OCI-LY7 (cell line): ENCODE results near the gene POLA1. TPM values are rescaled to one million over a fixed set of nuclear protein-coding genes. Genes with fewer than 3 reads are reported as not detected.
A peak's percentile ranks its signal among the peaks of the same experiment; 100 is the strongest.

Experiments
- BruUV-seq: library from RNA; stranded (reverse); fragments of 400-500 nt; replicated peaks from 2 replicates; lab custom pipeline; 2021; lab: Mats Ljungman, UMichigan
- CTCF ChIA-PET: fragments of 300-600 bp; sonication (Branson Sonifier 250); formaldehyde crosslinking; loops from one replicate; lab custom pipeline; 2022; ENCODE audit warnings: antibody characterized with exemption; ENCODE audit not compliant: unreplicated experiment; lab: Charles Lee
- POLR2A ChIA-PET: fragments of 300-600 bp; sonication (Branson Sonifier 250); formaldehyde crosslinking; loops from one replicate; lab custom pipeline; 2022; ENCODE audit warnings: antibody characterized with exemption; lab: Charles Lee
- DNase-seq: peaks from one replicate; pipeline ENCODE4 v3.0.0-alpha.2; 2015; ENCODE audit warnings: low spot score
- H2AFZ ChIP-seq: fragments of 200-600 bp; sonication (generic), shearing (Covaris generic); 2 replicates; pipeline ENCODE4 v1.6.1; 2014; ENCODE audit warnings: mild to moderate bottlenecking, antibody characterized with exemption, low read length, moderate library complexity
- H3K27ac ChIP-seq: fragments of 200-600 bp; sonication (generic); 2 replicates; pipeline ENCODE4 v1.5.1; 2014; ENCODE audit warnings: mixed run types, low read depth, mild to moderate bottlenecking, moderate library complexity, low read length, inconsistent platforms; ENCODE audit not compliant: poor library complexity, severe bottlenecking
- H3K36me3 ChIP-seq: fragments of 200-600 bp; sonication (generic); 2 replicates; pipeline ENCODE4 v1.6.1; 2014; ENCODE audit warnings: mild to moderate bottlenecking, antibody characterized with exemption, low read length, moderate library complexity, mixed read lengths; ENCODE audit not compliant: insufficient read depth
- H3K4me1 ChIP-seq: fragments of 200-600 bp; sonication (generic); 2 replicates; pipeline ENCODE4 v1.5.1; 2014; ENCODE audit warnings: mild to moderate bottlenecking, low read length; ENCODE audit not compliant: insufficient read depth, poor library complexity, severe bottlenecking
- H3K4me2 ChIP-seq: fragments of 200-600 bp; sonication (generic); 2 replicates; pipeline ENCODE4 v1.6.1; 2014; ENCODE audit warnings: mild to moderate bottlenecking, low read length
- H3K4me3 ChIP-seq: fragments of 200-600 bp; sonication (generic); 2 replicates; pipeline ENCODE4 v1.5.1; 2014; ENCODE audit warnings: mild to moderate bottlenecking, low read depth, low read length; ENCODE audit not compliant: poor library complexity, severe bottlenecking
- H3K79me2 ChIP-seq: fragments of 200-600 bp; sonication (generic); 2 replicates; pipeline ENCODE4 v1.6.1; 2016; ENCODE audit warnings: low read depth, mild to moderate bottlenecking, low read length, moderate library complexity, mixed read lengths; ENCODE audit not compliant: insufficient read depth
- H3K9me2 ChIP-seq: fragments of 200-600 bp; sonication (generic); 2 replicates; pipeline ENCODE4 v1.6.1; 2016; ENCODE audit warnings: mild to moderate bottlenecking, low read length, mixed read lengths; ENCODE audit not compliant: insufficient read depth
- H3K9me3 ChIP-seq: fragments of 200-600 bp; sonication (generic); 2 replicates; pipeline ENCODE4 v1.6.1; 2014; ENCODE audit warnings: mild to moderate bottlenecking, mixed run types, low read length, mixed read lengths
- H4K20me1 ChIP-seq: fragments of 200-600 bp; sonication (generic); 2 replicates; pipeline ENCODE4 v1.6.1; 2014; ENCODE audit warnings: mild to moderate bottlenecking, antibody characterized with exemption, low read length, moderate library complexity, mixed read lengths; ENCODE audit not compliant: insufficient read depth
- EZH2phosphoT487 ChIP-seq: fragments of 200-600 bp; sonication (generic); IDR thresholded peaks from 2 replicates; pipeline ENCODE4 v1.6.1; 2018; ENCODE audit warnings: low read depth, borderline replicate concordance, mild to moderate bottlenecking, mixed run types, antibody characterized with exemption, low read length, moderate library complexity, mixed read lengths
- intact Hi-C: fragments of 100-400 bp; cut with micrococcal nuclease; formaldehyde crosslinking; loops from one replicate; pipeline ENCODE4 v1.10.0; 2022; ENCODE audit not compliant: unreplicated experiment
- total RNA-seq, 2 experiments: library from RNA; depleted of rRNA in 1 of 2; stranded (reverse); fragments of >200 nt in 1 of 2; shearing (Covaris generic) in 1 of 2; gene quantifications; 2 replicates each; pipeline ENCODE4 v1.2.3, GENCODE V29; 2014 to 2022
- TF ChIP-seq, protein P1 (sequence below): fragments of 200-600 bp; sonication (generic); conservative IDR thresholded peaks from 2 replicates; pipeline ENCODE4 v1.5.1; 2014; ENCODE audit warnings: mild to moderate bottlenecking, antibody characterized with exemption, low read length, moderate library complexity, mixed read lengths

POLA1 gene
- total RNA-seq, 2 experiments from 2014 or later = 58.0 to 65.1 TPM

DNA sequence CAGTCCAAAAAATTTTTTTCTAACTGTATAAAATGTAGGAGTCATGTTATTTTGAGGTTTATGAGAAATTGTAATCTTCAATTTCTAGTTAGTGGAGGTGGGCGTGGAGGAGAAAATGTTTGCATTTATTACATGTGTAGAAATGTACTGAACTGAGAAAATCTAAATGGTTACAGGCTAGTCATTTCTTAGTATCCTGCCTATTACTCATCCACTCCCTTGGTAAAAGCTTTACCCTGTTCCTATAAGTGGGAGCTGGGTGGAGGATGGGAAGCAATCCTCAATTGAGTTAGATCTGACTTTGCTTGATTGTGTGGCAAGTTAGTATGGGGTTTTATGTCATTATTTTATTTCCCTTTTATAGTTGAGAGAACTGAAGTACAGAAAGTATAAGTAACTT is 73.8 kb downstream of the POLA1 start:
- Histone ChIP-seq H3K36me3 (peaks cover 93% of the 10 kb centered on the region), H3K9me3 (no peaks in the 10 kb centered on the region), H3K4me3 (no peak overlapping the region), H4K20me1 (no peaks in the 10 kb centered on the region), H3K9me2 (no peaks in the 10 kb centered on the region), H3K4me2 (no peak overlapping the region), H3K27ac (no peak overlapping the region), H3K4me1 (no peaks in the 10 kb centered on the region), H3K79me2 (no peaks in the 10 kb centered on the region), H2AFZ (no peak overlapping the region)
- POLR2A ChIA-PET = no interaction called here
- intact Hi-C loops = no loop called here
- CTCF ChIA-PET = no interaction called here
- TF ChIP-seq, protein P1, sequence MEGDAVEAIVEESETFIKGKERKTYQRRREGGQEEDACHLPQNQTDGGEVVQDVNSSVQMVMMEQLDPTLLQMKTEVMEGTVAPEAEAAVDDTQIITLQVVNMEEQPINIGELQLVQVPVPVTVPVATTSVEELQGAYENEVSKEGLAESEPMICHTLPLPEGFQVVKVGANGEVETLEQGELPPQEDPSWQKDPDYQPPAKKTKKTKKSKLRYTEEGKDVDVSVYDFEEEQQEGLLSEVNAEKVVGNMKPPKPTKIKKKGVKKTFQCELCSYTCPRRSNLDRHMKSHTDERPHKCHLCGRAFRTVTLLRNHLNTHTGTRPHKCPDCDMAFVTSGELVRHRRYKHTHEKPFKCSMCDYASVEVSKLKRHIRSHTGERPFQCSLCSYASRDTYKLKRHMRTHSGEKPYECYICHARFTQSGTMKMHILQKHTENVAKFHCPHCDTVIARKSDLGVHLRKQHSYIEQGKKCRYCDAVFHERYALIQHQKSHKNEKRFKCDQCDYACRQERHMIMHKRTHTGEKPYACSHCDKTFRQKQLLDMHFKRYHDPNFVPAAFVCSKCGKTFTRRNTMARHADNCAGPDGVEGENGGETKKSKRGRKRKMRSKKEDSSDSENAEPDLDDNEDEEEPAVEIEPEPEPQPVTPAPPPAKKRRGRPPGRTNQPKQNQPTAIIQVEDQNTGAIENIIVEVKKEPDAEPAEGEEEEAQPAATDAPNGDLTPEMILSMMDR = no peak
- DNase-seq = no peak
- no TSS peak for BruUV-seq

DNA sequence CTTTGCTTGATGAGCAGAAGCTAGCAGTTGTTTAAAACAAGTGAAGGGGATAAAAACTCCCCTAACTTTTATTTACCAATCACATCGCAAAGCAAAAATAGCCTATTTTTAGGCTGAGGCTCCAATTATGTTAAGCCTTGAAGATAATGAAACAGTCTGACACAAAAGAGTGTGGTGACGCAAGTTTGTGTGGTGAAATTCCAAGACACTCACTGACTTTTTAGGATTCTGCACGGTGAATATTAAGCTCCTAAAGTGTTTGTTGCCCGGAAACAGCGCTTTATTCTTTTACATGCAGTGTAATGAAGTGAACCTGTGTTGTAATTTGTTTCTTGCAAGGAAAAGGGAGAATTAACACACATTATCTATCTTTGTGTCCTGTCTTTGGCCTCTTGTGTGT is 74.8 kb downstream of the POLA1 start:
- no peaks in the 10 kb centered on the region for H3K4me1 ChIP-seq
- H4K20me1 ChIP-seq = no peaks in the 10 kb centered on the region
- H3K4me2 ChIP-seq = no peak overlapping the region
- no peak overlapping the region for H3K4me3 ChIP-seq
- DNase-seq = no peak
- BruUV-seq = no TSS peak
- no peak overlapping the region for H2AFZ ChIP-seq
- H3K9me3 ChIP-seq = no peaks in the 10 kb centered on the region
- no peak overlapping the region for H3K27ac ChIP-seq
- H3K36me3 ChIP-seq = peaks cover 93% of the 10 kb centered on the region
- CTCF ChIA-PET = no interaction called here
- intact Hi-C loops = no loop called here
- TF ChIP-seq, protein P1 = no peak
- TF ChIP-seq EZH2phosphoT487 = no peak
- POLR2A ChIA-PET = interaction anchor here (0.6 kb wide), 1 partner anchor 38 kb away, joined by 3 read pairs; no protein-coding TSS in a partner anchor
- no peaks in the 10 kb centered on the region for H3K9me2 ChIP-seq
- no peaks in the 10 kb centered on the region for H3K79me2 ChIP-seq

DNA sequence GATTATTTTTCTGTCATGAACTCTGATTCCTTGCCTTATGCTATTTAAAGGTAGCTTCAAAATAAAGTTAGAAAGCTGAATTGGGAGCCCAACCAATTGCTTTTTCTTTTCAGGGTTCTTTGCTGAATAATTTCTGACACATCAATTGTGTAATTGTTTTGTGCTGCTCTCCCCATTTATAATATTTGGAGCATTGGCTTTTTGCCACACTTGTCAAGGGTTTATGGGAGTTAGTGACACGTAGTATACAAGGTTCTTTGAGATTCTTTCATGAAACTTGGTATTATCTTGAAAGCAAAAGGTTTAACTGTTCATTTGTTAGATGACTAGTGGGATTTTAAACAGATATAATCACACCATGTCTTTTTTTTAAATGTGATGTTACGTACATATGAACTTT is 80.9 kb downstream of the POLA1 start:
- peaks cover 76% of the 10 kb centered on the region for H3K36me3 ChIP-seq
- no peaks in the 10 kb centered on the region for H3K9me2 ChIP-seq
- H3K9me3 ChIP-seq = no peaks in the 10 kb centered on the region
- no peak for DNase-seq
- ChIA-PET POLR2A (no interaction called here), CTCF (no interaction called here)
- no TSS peak for BruUV-seq
- H3K4me1 ChIP-seq = peaks cover 57% of the 10 kb centered on the region
- H2AFZ ChIP-seq = no peak overlapping the region
- no peak overlapping the region for H3K4me3 ChIP-seq
- H3K27ac ChIP-seq = peak overlapping the region; percentile 89
- no peak overlapping the region for H3K4me2 ChIP-seq
- H3K79me2 ChIP-seq = peaks cover 11% of the 10 kb centered on the region; the same call in 1 of the 2 replicates
- no peaks in the 10 kb centered on the region for H4K20me1 ChIP-seq
- intact Hi-C loops = no loop called here
- TF ChIP-seq, protein P1 = no peak
- no peak for TF ChIP-seq EZH2phosphoT487
